Mammary epithelial cell (primary cell): ENCODE data around the gene MS4A15.

Experiments used
- CTCF ChIP-seq, 2 donors: IDR thresholded peaks in 1 of 2; conservative IDR thresholded peaks in 1 of 2; 2 replicates each; pipeline ENCODE4 v1.5.1; 2011 to 2012; ENCODE audit warnings: inconsistent platforms in 2 of 2, low read length in 2 of 2, mild to moderate bottlenecking in 2 of 2, control low read depth in 1 of 2, low read depth in 1 of 2; ENCODE audit not compliant: insufficient read depth in 1 of 2; ENCODE audit errors: extremely low read depth in 1 of 2
- EZH2 ChIP-seq: IDR thresholded peaks from 2 replicates; pipeline ENCODE4 v1.6.1; 2012; ENCODE audit warnings: low read length, inconsistent platforms, borderline replicate concordance

GRCh38 chr11:60782393-60783140 lies 25.9 kb downstream of the MS4A15 start:
- TF ChIP-seq CTCF (conservative IDR thresholded peaks at IDR 0.05 in 1 of 2, IDR thresholded peaks at IDR 0.05 in 1 of 2; ENCODE audit: extremely low read depth in 1 of 2, insufficient read depth in 1 of 2, low read depth in 1 of 2, low read length in 2 of 2) (no peak), EZH2 (no peak)
